Measurements from ENCODE around the gene JHY. TPM values are rescaled to one million over a fixed set of nuclear protein-coding genes. Genes with fewer than 3 reads are reported as not detected.

JHY gene
- total RNA-seq, 1 experiment from 2014 or later = 3.0 TPM

DNA sequence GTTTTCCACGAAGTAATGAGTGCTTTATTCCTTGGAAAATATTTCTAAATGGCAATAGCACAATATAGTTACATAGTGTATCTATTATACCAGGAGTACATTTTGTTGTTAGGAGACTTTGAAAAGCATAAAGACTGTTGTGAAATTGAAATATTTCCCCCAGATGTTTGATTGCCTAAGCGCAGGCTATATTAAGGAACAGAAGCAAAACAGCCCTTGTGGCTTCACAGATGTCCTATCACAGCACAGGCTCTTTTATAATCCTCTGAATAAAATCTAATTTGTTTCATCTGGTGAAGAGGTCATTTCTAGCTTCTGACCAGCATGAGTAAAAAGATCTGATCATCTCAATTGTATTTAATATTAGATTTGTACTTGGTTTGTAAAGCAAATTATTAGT is 50.9 kb downstream of the JHY start:
- no peak overlapping the region for H3K4me3 Mint-ChIP-seq (ENCODE audit: unreplicated experiment)
- no peak overlapping the region for H3K27ac Mint-ChIP-seq (ENCODE audit: low read depth, unreplicated experiment)
- H3K27me3 Mint-ChIP-seq (ENCODE audit: insufficient read depth, unreplicated experiment) = no peaks in the 10 kb centered on the region
- H3K9me3 Mint-ChIP-seq (ENCODE audit: unreplicated experiment) = no peaks in the 10 kb centered on the region
- CTCF ChIA-PET = interaction anchor here (0.6 to 1.6 kb wide), 4 partner anchors 16 to 123 kb away, joined by 3 to 4 read pairs (median 3); no protein-coding TSS in a partner anchor
- no TSS peak for BruUV-seq (replicated peaks)
- TF ChIP-seq, protein P1, sequence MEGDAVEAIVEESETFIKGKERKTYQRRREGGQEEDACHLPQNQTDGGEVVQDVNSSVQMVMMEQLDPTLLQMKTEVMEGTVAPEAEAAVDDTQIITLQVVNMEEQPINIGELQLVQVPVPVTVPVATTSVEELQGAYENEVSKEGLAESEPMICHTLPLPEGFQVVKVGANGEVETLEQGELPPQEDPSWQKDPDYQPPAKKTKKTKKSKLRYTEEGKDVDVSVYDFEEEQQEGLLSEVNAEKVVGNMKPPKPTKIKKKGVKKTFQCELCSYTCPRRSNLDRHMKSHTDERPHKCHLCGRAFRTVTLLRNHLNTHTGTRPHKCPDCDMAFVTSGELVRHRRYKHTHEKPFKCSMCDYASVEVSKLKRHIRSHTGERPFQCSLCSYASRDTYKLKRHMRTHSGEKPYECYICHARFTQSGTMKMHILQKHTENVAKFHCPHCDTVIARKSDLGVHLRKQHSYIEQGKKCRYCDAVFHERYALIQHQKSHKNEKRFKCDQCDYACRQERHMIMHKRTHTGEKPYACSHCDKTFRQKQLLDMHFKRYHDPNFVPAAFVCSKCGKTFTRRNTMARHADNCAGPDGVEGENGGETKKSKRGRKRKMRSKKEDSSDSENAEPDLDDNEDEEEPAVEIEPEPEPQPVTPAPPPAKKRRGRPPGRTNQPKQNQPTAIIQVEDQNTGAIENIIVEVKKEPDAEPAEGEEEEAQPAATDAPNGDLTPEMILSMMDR (IDR thresholded peaks at IDR 0.05; ENCODE audit: unreplicated experiment) = no peak
- H3K4me1 Mint-ChIP-seq (ENCODE audit: insufficient read depth, unreplicated experiment) = no peaks in the 10 kb centered on the region
- DNase-seq (ENCODE audit: unreplicated experiment) = no peak
- intact Hi-C loops (cut with micrococcal nuclease) = no loop called here
- H3K36me3 Mint-ChIP-seq (ENCODE audit: insufficient read depth, unreplicated experiment) = no peaks in the 10 kb centered on the region
- POLR2A ChIA-PET = interaction anchor here (1.2 kb wide), 1 partner anchor 14 kb away, joined by 3 read pairs; no protein-coding TSS in a partner anchor

DNA sequence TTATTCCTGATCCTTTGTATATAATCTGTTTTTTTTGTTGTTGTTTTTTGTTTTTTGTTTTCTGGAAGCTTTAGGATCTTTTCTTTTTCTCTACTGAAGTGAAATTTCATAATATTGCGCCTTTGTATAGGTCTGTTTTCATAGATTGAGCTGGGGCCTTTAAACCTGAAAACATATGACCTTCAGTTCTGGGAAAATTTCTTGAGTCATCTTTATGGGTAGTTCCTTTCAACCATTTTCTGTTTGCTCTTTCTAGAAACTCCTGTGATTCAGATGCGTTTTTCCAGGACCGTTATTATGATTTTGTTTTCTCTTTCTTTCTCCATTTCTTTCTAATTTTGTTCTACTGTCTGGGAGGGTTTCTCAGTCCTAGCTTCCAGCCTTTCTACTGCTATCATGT is 55.4 kb downstream of the JHY start:
- TF ChIP-seq, protein P1 (IDR thresholded peaks at IDR 0.05; ENCODE audit: unreplicated experiment) = no peak
- ChIA-PET CTCF (interaction anchor here (0.7 kb wide), 1 partner anchor 83 kb away, joined by 4 read pairs; no protein-coding TSS in a partner anchor), POLR2A (interaction anchor here (0.7 kb wide), 1 partner anchor 12 kb away, joined by 4 read pairs; no protein-coding TSS in a partner anchor)
- H3K4me3 Mint-ChIP-seq (ENCODE audit: unreplicated experiment) = no peak overlapping the region
- DNase-seq (ENCODE audit: unreplicated experiment) = no peak
- intact Hi-C loops (cut with micrococcal nuclease) = no loop called here
- no peaks in the 10 kb centered on the region for H3K36me3 Mint-ChIP-seq (ENCODE audit: insufficient read depth, unreplicated experiment)
- no peaks in the 10 kb centered on the region for H3K4me1 Mint-ChIP-seq (ENCODE audit: insufficient read depth, unreplicated experiment)
- no peaks in the 10 kb centered on the region for H3K9me3 Mint-ChIP-seq (ENCODE audit: unreplicated experiment)
- peaks cover 12% of the 10 kb centered on the region for H3K27me3 Mint-ChIP-seq (ENCODE audit: insufficient read depth, unreplicated experiment)
- BruUV-seq (replicated peaks) = no TSS peak
- H3K27ac Mint-ChIP-seq (ENCODE audit: low read depth, unreplicated experiment) = no peak overlapping the region

DNA sequence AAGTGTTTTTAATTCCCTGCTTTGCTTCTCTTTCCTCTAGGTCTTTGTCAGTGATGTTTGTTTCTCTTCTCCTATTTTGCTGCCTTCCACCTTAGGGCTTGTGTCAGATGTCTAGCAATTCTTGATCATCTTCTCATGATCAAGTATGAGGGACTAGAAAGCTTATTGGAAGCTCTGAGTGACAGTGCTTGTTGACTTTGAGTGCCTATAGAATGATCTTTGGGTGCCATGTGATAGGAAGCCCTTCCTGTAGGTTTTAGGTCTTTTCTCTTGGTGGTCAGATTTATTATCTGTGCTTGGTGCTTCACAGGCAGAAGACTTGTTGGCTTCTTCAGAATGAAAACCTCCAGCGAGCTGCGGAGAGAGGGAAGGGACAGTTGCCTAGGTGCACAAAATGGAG is 56.0 kb downstream of the JHY start:
- TF ChIP-seq, protein P1 (IDR thresholded peaks at IDR 0.05; ENCODE audit: unreplicated experiment) = no peak
- intact Hi-C loops (cut with micrococcal nuclease) = no loop called here
- no TSS peak for BruUV-seq (replicated peaks)
- POLR2A ChIA-PET = no interaction called here
- Mint-ChIP-seq H3K36me3 (ENCODE audit: insufficient read depth, unreplicated experiment) (no peaks in the 10 kb centered on the region), H3K4me3 (ENCODE audit: unreplicated experiment) (no peak overlapping the region), H3K9me3 (ENCODE audit: unreplicated experiment) (no peaks in the 10 kb centered on the region), H3K4me1 (ENCODE audit: insufficient read depth, unreplicated experiment) (no peaks in the 10 kb centered on the region), H3K27ac (ENCODE audit: low read depth, unreplicated experiment) (no peak overlapping the region), H3K27me3 (ENCODE audit: insufficient read depth, unreplicated experiment) (peaks cover 12% of the 10 kb centered on the region)
- no peak for DNase-seq (ENCODE audit: unreplicated experiment)
- CTCF ChIA-PET = interaction anchor here (1.0 kb wide), 1 partner anchor 84 kb away, joined by 3 read pairs; no protein-coding TSS in a partner anchor

DNA sequence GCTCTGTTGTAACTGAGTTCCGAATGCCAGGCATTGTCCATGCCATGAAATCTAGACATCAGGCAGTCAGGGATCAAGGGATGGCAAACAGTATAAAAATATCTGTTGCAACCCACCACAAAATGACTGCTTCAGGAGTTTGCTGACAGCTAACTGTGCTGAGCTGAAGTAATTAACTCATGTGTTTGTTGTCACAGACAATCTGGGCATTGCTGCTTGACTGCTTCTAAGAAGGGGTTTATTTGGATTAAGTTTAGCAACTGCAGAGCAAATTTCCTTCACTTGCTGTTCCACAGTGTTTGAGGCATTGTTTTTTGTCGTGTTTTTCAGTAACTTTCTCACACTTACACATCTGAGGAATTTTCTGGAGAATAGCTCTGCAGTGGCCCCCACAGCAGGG is 68.7 kb downstream of the JHY start:
- H3K4me3 Mint-ChIP-seq (ENCODE audit: unreplicated experiment) = no peak overlapping the region
- no TSS peak for BruUV-seq (replicated peaks)
- TF ChIP-seq, protein P1 (IDR thresholded peaks at IDR 0.05; ENCODE audit: unreplicated experiment) = no peak
- no peak overlapping the region for H3K27ac Mint-ChIP-seq (ENCODE audit: low read depth, unreplicated experiment)
- POLR2A ChIA-PET = no interaction called here
- CTCF ChIA-PET = interaction anchor here (0.6 to 1.2 kb wide), 2 partner anchors 103 to 1393 kb away, joined by 3 to 4 read pairs; no protein-coding TSS in a partner anchor
- H3K36me3 Mint-ChIP-seq (ENCODE audit: insufficient read depth, unreplicated experiment) = no peaks in the 10 kb centered on the region
- intact Hi-C loops (cut with micrococcal nuclease) = no loop called here
- H3K9me3 Mint-ChIP-seq (ENCODE audit: unreplicated experiment) = no peaks in the 10 kb centered on the region
- DNase-seq (ENCODE audit: unreplicated experiment) = no peak
- peaks cover 5% of the 10 kb centered on the region for H3K4me1 Mint-ChIP-seq (ENCODE audit: insufficient read depth, unreplicated experiment)
- H3K27me3 Mint-ChIP-seq (ENCODE audit: insufficient read depth, unreplicated experiment) = peaks cover 43% of the 10 kb centered on the region

All from MCF 10A (cell line).